H1 (cell line): ENCODE data around the gene GPS2. TPM values are rescaled to one million over a fixed set of nuclear protein-coding genes. Genes with fewer than 3 reads are reported as not detected.

Source experiments
- CTCF ChIA-PET: fragments of 300-600 bp; sonication (Branson Sonifier 250); formaldehyde crosslinking; loops from one replicate; lab custom pipeline; 2021; ENCODE audit not compliant: partially characterized antibody; lab: Charles Lee
- POLR2A ChIA-PET: fragments of 300-600 bp; sonication (Branson Sonifier 250); formaldehyde crosslinking; loops from one replicate; lab custom pipeline; 2021; ENCODE audit warnings: inconsistent platforms; ENCODE audit not compliant: partially characterized antibody; lab: Charles Lee
- DNase-seq, 2 experiments: peaks; one replicate each; pipeline versions ENCODE4 v3.0.0 to v3.0.0-alpha.2; 2010 to 2022; ENCODE audit warnings: low spot score in 2 of 2, low read depth in 1 of 2, mixed read lengths in 1 of 2
- FAIRE-seq: peaks from 2 replicates; lab custom pipeline; 2011; peaks lifted over from hg19 to GRCh38; lab: Jason Lieb, UNC
- H2AFZ ChIP-seq: 2 replicates; pipeline ENCODE4 v1.8.1; 2012; ENCODE audit warnings: low read length, inconsistent platforms
- H2AK5ac ChIP-seq: 2 replicates; pipeline ENCODE4 v1.6.1; 2013; ENCODE audit warnings: low read depth, low read length
- H2BK120ac ChIP-seq: replicated peaks from 2 replicates; pipeline ENCODE3; 2013; ENCODE audit warnings: low read depth, low read length, inconsistent platforms
- H2BK12ac ChIP-seq: 2 replicates; pipeline ENCODE4 v1.6.1; 2013; ENCODE audit warnings: low read depth, low read length
- H2BK15ac ChIP-seq: 2 replicates; pipeline ENCODE4 v1.6.1; 2013; ENCODE audit warnings: low read length
- H2BK20ac ChIP-seq: 2 replicates; pipeline ENCODE4 v1.6.1; 2013; ENCODE audit warnings: low read length
- H2BK5ac ChIP-seq: 2 replicates; pipeline ENCODE4 v1.6.1; 2013; ENCODE audit warnings: low read depth, low read length
- H3K14ac ChIP-seq: 2 replicates; pipeline ENCODE4 v1.6.1; 2013; ENCODE audit warnings: inconsistent platforms; ENCODE audit not compliant: insufficient read length
- H3K18ac ChIP-seq: 2 replicates; pipeline ENCODE4 v1.6.1; 2013; ENCODE audit warnings: low read length; ENCODE audit errors: extremely low read depth
- H3K23ac ChIP-seq: 2 replicates; pipeline ENCODE4 v1.6.1; 2013; ENCODE audit warnings: inconsistent platforms; ENCODE audit not compliant: insufficient read length
- H3K23me2 ChIP-seq: 2 replicates; pipeline ENCODE4 v1.6.1; 2013; ENCODE audit warnings: low read depth, low read length
- H3K27ac ChIP-seq: 2 replicates; pipeline ENCODE4 v1.6.1; 2011; ENCODE audit warnings: low read depth, low read length, inconsistent platforms
- H3K27me3 ChIP-seq, 4 experiments: replicated peaks in 1 of 4; 1 replicate in 1 of 4; 2 replicates in 3 of 4; pipeline versions ENCODE4 v1.6.1 to v1.8.1; 2011 to 2013; ENCODE audit warnings: low read length in 3 of 4, mild to moderate bottlenecking in 3 of 4, inconsistent platforms in 2 of 4, mixed read lengths in 2 of 4, moderate library complexity in 1 of 4; ENCODE audit not compliant: control insufficient read depth in 3 of 4, insufficient read depth in 3 of 4; ENCODE audit errors: extremely low read depth in 1 of 4
- H3K36me3 ChIP-seq, 4 experiments: 2 replicates each; pipeline versions ENCODE4 v1.6.1 to v1.8.1; 2011 to 2013; ENCODE audit warnings: mild to moderate bottlenecking in 4 of 4, low read length in 3 of 4, moderate library complexity in 2 of 4, control low read depth in 1 of 4, inconsistent platforms in 1 of 4; ENCODE audit not compliant: insufficient read depth in 4 of 4, control insufficient read depth in 2 of 4
- H3K4ac ChIP-seq: replicated peaks from 2 replicates; pipeline ENCODE3; 2013; ENCODE audit warnings: low read length, low read depth, mixed read lengths, inconsistent platforms; ENCODE audit not compliant: insufficient read length
- H3K4me1 ChIP-seq, 4 experiments: replicated peaks in 1 of 4; 1 replicate in 1 of 4; 2 replicates in 3 of 4; pipeline versions ENCODE4 v1.6.1 to v1.8.1; 2011 to 2013; ENCODE audit warnings: low read length in 3 of 4, inconsistent platforms in 2 of 4, mixed read lengths in 1 of 4; ENCODE audit not compliant: insufficient read depth in 4 of 4, control insufficient read depth in 3 of 4
- H3K4me2 ChIP-seq, 2 experiments: 2 replicates each; pipeline versions ENCODE4 v1.6.1 to v1.8.1; 2011 to 2013; ENCODE audit warnings: low read depth in 2 of 2, low read length in 2 of 2, control low read depth in 1 of 2, inconsistent platforms in 1 of 2, mild to moderate bottlenecking in 1 of 2; ENCODE audit not compliant: insufficient read depth in 1 of 2
- H3K4me3 ChIP-seq, 4 experiments: fragments of 200-600, 300-600 bp in 1 of 4; sonication (generic), shearing (Covaris generic), sonication (Bioruptor Twin) in 1 of 4; 2 replicates each; pipeline versions ENCODE4 v1.5.1 to v1.8.1; 2011 to 2016; ENCODE audit warnings: low read length in 4 of 4, low read depth in 3 of 4, control low read depth in 2 of 4, inconsistent platforms in 2 of 4, mild to moderate bottlenecking in 2 of 4, mixed read lengths in 1 of 4, moderate library complexity in 1 of 4; ENCODE audit not compliant: insufficient read depth in 2 of 4; ENCODE audit errors: extremely low read depth in 1 of 4
- H3K56ac ChIP-seq: replicated peaks from 2 replicates; pipeline ENCODE3; 2013; ENCODE audit warnings: low read depth, mild to moderate bottlenecking, mixed read lengths, low read length, inconsistent platforms; ENCODE audit not compliant: insufficient read length
- H3K79me1 ChIP-seq: 2 replicates; pipeline ENCODE4 v1.6.1; 2013; ENCODE audit warnings: low read depth, low read length, control low read depth
- H3K79me2 ChIP-seq, 2 experiments: 2 replicates each; pipeline versions ENCODE4 v1.6.1 to v1.8.1; 2012 to 2013; ENCODE audit warnings: low read length in 2 of 2, mild to moderate bottlenecking in 2 of 2, inconsistent platforms in 1 of 2; ENCODE audit not compliant: insufficient read depth in 2 of 2, control insufficient read depth in 1 of 2
- H3K9ac ChIP-seq, 4 experiments: replicated peaks in 1 of 4; 1 replicate in 1 of 4; 2 replicates in 3 of 4; pipeline versions ENCODE4 v1.6.1 to v1.8.1; 2011 to 2013; ENCODE audit warnings: low read depth in 3 of 4, low read length in 3 of 4, control low read depth in 2 of 4, mild to moderate bottlenecking in 2 of 4, moderate library complexity in 2 of 4, inconsistent platforms in 1 of 4; ENCODE audit errors: extremely low read depth in 1 of 4
- H3K9me3 ChIP-seq, 2 experiments: 2 replicates each; pipeline versions ENCODE4 v1.6.1 to v1.8.1; 2012 to 2013; ENCODE audit warnings: mild to moderate bottlenecking in 2 of 2, moderate library complexity in 2 of 2, control low read depth in 1 of 2, inconsistent platforms in 1 of 2, low read depth in 1 of 2, low read length in 1 of 2, mixed read lengths in 1 of 2; ENCODE audit not compliant: insufficient read depth in 2 of 2
- H4K20me1 ChIP-seq, 2 experiments: replicated peaks in 1 of 2; 2 replicates each; pipeline versions ENCODE3 to v1.8.1; 2011 to 2013; ENCODE audit warnings: inconsistent platforms in 2 of 2, low read length in 2 of 2, mild to moderate bottlenecking in 1 of 2; ENCODE audit not compliant: insufficient read depth in 2 of 2, control insufficient read depth in 1 of 2
- H4K5ac ChIP-seq: 2 replicates; pipeline ENCODE4 v1.6.1; 2013; ENCODE audit warnings: low read length, low read depth, mixed read lengths, inconsistent platforms; ENCODE audit not compliant: insufficient read length
- H4K8ac ChIP-seq: 2 replicates; pipeline ENCODE4 v1.8.0; 2013; ENCODE audit warnings: mild to moderate bottlenecking, moderate library complexity, low read length, inconsistent platforms; ENCODE audit not compliant: insufficient read depth; ENCODE audit errors: extremely low read depth
- H4K91ac ChIP-seq: replicated peaks from 2 replicates; pipeline ENCODE3; 2013; ENCODE audit warnings: low read length, mixed read lengths, inconsistent platforms; ENCODE audit not compliant: insufficient read length
- CBX8 ChIP-seq: fragments of 300-800, 300-1000 bp; sonication (generic); IDR thresholded peaks from 2 replicates; pipeline ENCODE4 v1.7.1; 2016; ENCODE audit warnings: low read depth, low read length, borderline replicate concordance
- CHD2 ChIP-seq: IDR thresholded peaks from 2 replicates; pipeline ENCODE4 v1.6.1; 2012; ENCODE audit warnings: low read length, improper control_type of control experiment
- CREB1 ChIP-seq: IDR thresholded peaks from 2 replicates; pipeline ENCODE4 v1.6.1; 2012; ENCODE audit warnings: inconsistent platforms
- KDM1A ChIP-seq: fragments of 200-600, 300-600 bp; sonication (generic); IDR thresholded peaks from 2 replicates; pipeline ENCODE4 v1.7.1; 2016; ENCODE audit warnings: mild to moderate bottlenecking, low read length, borderline replicate concordance
- WGBS, 2 experiments: shearing (Covaris generic) in 1 of 2; methylation state at CpG; one replicate each; pipeline versions ENCODE4 v1.1.6 to v1.1.7; 2013 to 2015; ENCODE audit warnings: low lambda C conversion rate in 2 of 2, mixed read lengths in 2 of 2, inconsistent platforms in 1 of 2, low coverage in 1 of 2, missing lambda C conversion rate in 1 of 2; ENCODE audit not compliant: insufficient replicate concordance in 2 of 2, insufficient coverage in 1 of 2, insufficient read length in 1 of 2; ENCODE audit errors: extremely low coverage in 1 of 2, missing lambda C conversion rate in 1 of 2; 5-methylcytosine and 5-hydroxymethylcytosine counted together
- polyA plus RNA-seq, 7 experiments: library from polyadenylated mRNA; depleted of rRNA in 3 of 7; stranded (reverse) in 5 of 7; unstranded in 2 of 7; fragments of >200 nt in 5 of 7; fragments of 200-250 nt in 2 of 7; gene quantifications; 1 replicate in 5 of 7; 2 replicates in 1 of 7; 4 replicates in 1 of 7; pipeline versions ENCODE4 v1.2.1 to v1.2.3, GENCODE V29; 2011 to 2013; ENCODE audit warnings: missing spikeins in 2 of 7, mixed read lengths in 2 of 7
- total RNA-seq: library from RNA; stranded (reverse); fragmentation: NEBNext Ultra II Directional; extraction: Animal tissue kit (Norgen Biotek cat#: 25700); gene quantifications from 2 replicates; pipeline ENCODE4 v1.2.1, GENCODE V29; 2021
- TF ChIP-seq, protein P1 (sequence below): IDR thresholded peaks from 2 replicates; pipeline ENCODE4 v1.6.1; 2011; ENCODE audit warnings: low read depth, mild to moderate bottlenecking, low read length; ENCODE audit not compliant: insufficient read depth

GPS2 gene
- total and polyA plus RNA-seq, 2 of the 8 experiments (the other 6 are each of a cell fraction or from before 2014, with no cell fraction given) = 67.0 to 152 TPM

DNA sequence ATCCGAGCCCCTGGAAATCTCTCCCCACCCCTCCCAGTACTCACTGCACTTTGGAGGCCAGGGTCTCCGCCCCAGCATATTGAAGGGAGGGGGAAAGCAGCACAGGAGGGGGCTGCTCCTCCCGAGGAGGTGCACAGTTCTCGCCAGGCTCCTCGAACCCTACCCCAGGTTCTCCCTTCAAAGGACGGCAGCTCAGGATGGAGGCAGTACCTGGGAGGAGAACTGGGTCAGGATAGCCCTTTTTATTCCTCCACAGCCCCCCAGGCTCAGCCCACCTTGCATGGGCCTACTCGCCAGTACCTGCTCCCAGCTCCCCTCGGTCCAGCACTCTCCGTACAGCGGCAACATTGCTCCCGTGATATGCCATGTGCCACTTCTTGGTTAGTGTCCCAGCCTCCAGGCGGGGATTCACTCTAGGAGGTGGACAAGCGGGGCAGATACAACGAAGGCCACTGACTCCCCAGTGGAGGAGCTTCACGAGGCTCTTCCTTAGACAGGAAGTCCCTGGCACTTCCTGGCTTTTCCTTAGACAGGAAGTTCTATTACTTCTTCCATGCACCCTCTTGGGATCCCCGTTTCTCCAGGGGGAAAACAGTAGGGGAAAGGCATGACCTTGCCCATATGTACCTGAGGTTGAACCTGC lies 2.1 kb upstream of the GPS2 start:
- no peak overlapping the region for H4K5ac ChIP-seq

More for the DNA sequence above, 2.1 kb upstream of the GPS2 start:
- no peak for TF ChIP-seq CBX8
- TF ChIP-seq, protein P1, sequence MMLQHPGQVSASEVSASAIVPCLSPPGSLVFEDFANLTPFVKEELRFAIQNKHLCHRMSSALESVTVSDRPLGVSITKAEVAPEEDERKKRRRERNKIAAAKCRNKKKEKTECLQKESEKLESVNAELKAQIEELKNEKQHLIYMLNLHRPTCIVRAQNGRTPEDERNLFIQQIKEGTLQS = no peak
- no peak for TF ChIP-seq CREB1
- no peak for TF ChIP-seq CHD2
- TF ChIP-seq KDM1A = no peak
- Histone ChIP-seq H3K4me3 (no peak overlapping the region), H3K27me3 (no peaks in the 10 kb centered on the region), H4K20me1 (peaks cover 2 to 14% of the 10 kb centered on the region in 2 experiments), H2AK5ac (no peak overlapping the region), H2AFZ (no peak overlapping the region), H3K14ac (no peak overlapping the region), H2BK120ac (no peak overlapping the region), H3K56ac (no peak overlapping the region), H2BK5ac (no peak overlapping the region), H4K91ac (no peak overlapping the region), H2BK15ac (no peak overlapping the region), H3K23me2 (no peaks in the 10 kb centered on the region; the same call in 1 of the 2 replicates), H3K23ac (no peak overlapping the region), H3K4ac (no peak overlapping the region), H4K8ac (no peak overlapping the region), H3K79me1 (0 out of 2 replicates have a peak, but pooled peaks cover 4% of the 10 kb centered on the region), H3K4me1 (peaks cover 0 to 5% (median 3%) of the 10 kb centered on the region in 4 experiments; a peak in 4 of 7 replicates), H3K36me3 (peaks cover 21 to 60% (median 42%) of the 10 kb centered on the region in 4 experiments), H3K9ac (no peak overlapping the region), H3K4me2 (no peak overlapping the region), H3K27ac (no peak overlapping the region), H2BK12ac (no peak overlapping the region), H3K79me2 (peaks cover 0 to 8% of the 10 kb centered on the region in 2 experiments; a peak in 1 of 4 replicates), H3K9me3 (no peaks in the 10 kb centered on the region), H3K18ac (no peak overlapping the region), H2BK20ac (no peak overlapping the region)
- FAIRE-seq = no peak
- ChIA-PET POLR2A (interaction anchor here (0.8 to 11.3 kb wide), 12 partner anchors 8 to 276 kb away, joined by 3 to 223 read pairs (median 4); partner anchors contain the start of genes ACAP1, CLDN7 and NEURL4), CTCF (interaction anchor here (0.7 to 2.0 kb wide), 5 partner anchors 28 to 271 kb away, joined by 3 to 17 read pairs (median 3); no protein-coding TSS in a partner anchor)
- DNase-seq = no peak
- WGBS, 2 experiments = 97% methylated on average over 16 of the region's 16 CpGs; no CpG with 5 or more reads in 1 of the 2 experiments
